Measurements from ENCODE around the gene CARD19. TPM values are rescaled to one million over a fixed set of nuclear protein-coding genes. Genes with fewer than 3 reads are reported as not detected.
"Not testable (repeated sequence)": the region's sequence is repeated elsewhere in the genome, so short reads cannot be mapped to it uniquely, and the experiment has no call there.

Gene CARD19
- polyA plus RNA-seq, 1 donor (not counting 4 experiments of a cell fraction or from before 2014, with no cell fraction given) = 36.7 TPM

- Histone ChIP-seq H3K9ac (ENCODE audit: control insufficient read depth, extremely low read depth, insufficient read depth, low read length) (no peak overlapping the region), H3K9me1 (ENCODE audit: control insufficient read depth, extremely low read depth, insufficient read depth, low read length) (no peaks in the 10 kb centered on the region), H3K27ac (ENCODE audit: control insufficient read depth, insufficient read depth, low read length) (no peak overlapping the region), H4K20me1 (ENCODE audit: control insufficient read depth, extremely low read depth, insufficient read depth, low read length) (no peaks in the 10 kb centered on the region), H3K4me1 (ENCODE audit: control insufficient read depth, extremely low read depth, insufficient read depth, low read length) (peaks cover 22% of the 10 kb centered on the region), H3K27me3 (ENCODE audit: control insufficient read depth, extremely low read depth, insufficient read depth, low read length) (no peaks in the 10 kb centered on the region), H3K4me3 (ENCODE audit: control insufficient read depth in 2 of 3, extremely low read depth in 1 of 3, insufficient read depth in 2 of 3, low read depth in 1 of 3, low read length in 3 of 3) (no peak overlapping the region), H3K4me2 (ENCODE audit: control insufficient read depth, extremely low read depth, insufficient read depth, low read depth, low read length) (no peak overlapping the region), H3K9me3 (ENCODE audit: control insufficient read depth, low read depth, low read length) (no peaks in the 10 kb centered on the region), H3K36me3 (ENCODE audit: control insufficient read depth in 2 of 2, extremely low read depth in 1 of 2, insufficient read depth in 2 of 2, low read length in 2 of 2) (no peaks in the 10 kb centered on the region), H3K79me2 (ENCODE audit: control insufficient read depth, insufficient read depth, low read length) (no peaks in the 10 kb centered on the region), H2AFZ (ENCODE audit: control insufficient read depth, low read length) (no peak overlapping the region)
- FAIRE-seq (no peak), DNase-seq (ENCODE audit: low read depth, low spot score) (no peak)
- TF ChIP-seq EZH2 (IDR thresholded peaks at IDR 0.05; ENCODE audit: low read length) = no peak
- TF ChIP-seq CTCF (optimal IDR thresholded peaks at IDR 0.05 in 1 of 3, IDR thresholded peaks at IDR 0.05 in 1 of 3, conservative IDR thresholded peaks at IDR 0.05 in 1 of 3; ENCODE audit: extremely low read depth in 1 of 3, insufficient read depth in 2 of 3, low read length in 3 of 3) = no peak
- dilution Hi-C loops (cut with MboI; ENCODE audit: extremely low pct_ligation_motif_present, low sequenced_read_pairs) = no loop called here
Observed at GRCh38 chr9:93141771-93142483, 45.9 kb downstream of the CARD19 start.

GRCh38 chr9:93143830-93144530, 48.0 kb downstream of the CARD19 start:
- Histone ChIP-seq H3K9me3 (ENCODE audit: control insufficient read depth, low read depth, low read length) (peaks cover 3% of the 10 kb centered on the region), H3K4me2 (ENCODE audit: control insufficient read depth, extremely low read depth, insufficient read depth, low read depth, low read length) (peak overlapping the region; percentile 44), H3K4me1 (ENCODE audit: control insufficient read depth, extremely low read depth, insufficient read depth, low read length) (peaks cover 22% of the 10 kb centered on the region), H3K27ac (ENCODE audit: control insufficient read depth, insufficient read depth, low read length) (no peak overlapping the region), H4K20me1 (ENCODE audit: control insufficient read depth, extremely low read depth, insufficient read depth, low read length) (no peaks in the 10 kb centered on the region), H3K36me3 (ENCODE audit: control insufficient read depth in 2 of 2, extremely low read depth in 1 of 2, insufficient read depth in 2 of 2, low read length in 2 of 2) (no peaks in the 10 kb centered on the region), H3K4me3 (ENCODE audit: control insufficient read depth in 2 of 3, extremely low read depth in 1 of 3, insufficient read depth in 2 of 3, low read depth in 1 of 3, low read length in 3 of 3) (no peak overlapping the region), H3K9ac (ENCODE audit: control insufficient read depth, extremely low read depth, insufficient read depth, low read length) (no peak overlapping the region), H3K9me1 (ENCODE audit: control insufficient read depth, extremely low read depth, insufficient read depth, low read length) (no peaks in the 10 kb centered on the region), H2AFZ (ENCODE audit: control insufficient read depth, low read length) (peak overlapping the region; percentile 92), H3K27me3 (ENCODE audit: control insufficient read depth, extremely low read depth, insufficient read depth, low read length) (no peaks in the 10 kb centered on the region), H3K79me2 (ENCODE audit: control insufficient read depth, insufficient read depth, low read length) (no peaks in the 10 kb centered on the region)
- dilution Hi-C loops (cut with MboI; ENCODE audit: extremely low pct_ligation_motif_present, low sequenced_read_pairs) = no loop called here
- TF ChIP-seq EZH2 (IDR thresholded peaks at IDR 0.05; ENCODE audit: low read length) (no peak), CTCF (optimal IDR thresholded peaks at IDR 0.05 in 1 of 3, IDR thresholded peaks at IDR 0.05 in 1 of 3, conservative IDR thresholded peaks at IDR 0.05 in 1 of 3; ENCODE audit: extremely low read depth in 1 of 3, insufficient read depth in 2 of 3, low read length in 3 of 3) (no peak)
- DNase-seq (ENCODE audit: low read depth, low spot score) = no peak
- peak; percentile 60 for FAIRE-seq

- peaks cover 15% of the 10 kb centered on the region for H3K4me1 ChIP-seq (ENCODE audit: control insufficient read depth, extremely low read depth, insufficient read depth, low read length)
- DNase-seq (ENCODE audit: low read depth, low spot score); H3K9ac ChIP-seq (ENCODE audit: control insufficient read depth, extremely low read depth, insufficient read depth, low read length); H3K4me2 ChIP-seq (ENCODE audit: control insufficient read depth, extremely low read depth, insufficient read depth, low read depth, low read length); H3K9me3 ChIP-seq (ENCODE audit: control insufficient read depth, low read depth, low read length); H3K4me3 ChIP-seq (ENCODE audit: control insufficient read depth in 2 of 3, extremely low read depth in 1 of 3, insufficient read depth in 2 of 3, low read depth in 1 of 3, low read length in 3 of 3); H3K79me2 ChIP-seq (ENCODE audit: control insufficient read depth, insufficient read depth, low read length); dilution Hi-C loops (cut with MboI; ENCODE audit: extremely low pct_ligation_motif_present, low sequenced_read_pairs); H4K20me1 ChIP-seq (ENCODE audit: control insufficient read depth, extremely low read depth, insufficient read depth, low read length); H3K36me3 ChIP-seq (ENCODE audit: control insufficient read depth in 2 of 2, extremely low read depth in 1 of 2, insufficient read depth in 2 of 2, low read length in 2 of 2); H3K27ac ChIP-seq (ENCODE audit: control insufficient read depth, insufficient read depth, low read length); H2AFZ ChIP-seq (ENCODE audit: control insufficient read depth, low read length); H3K27me3 ChIP-seq (ENCODE audit: control insufficient read depth, extremely low read depth, insufficient read depth, low read length); FAIRE-seq; H3K9me1 ChIP-seq (ENCODE audit: control insufficient read depth, extremely low read depth, insufficient read depth, low read length): not testable (repeated sequence)
Observed at GRCh38 chr9:93146696-93147095, 50.7 kb downstream of the CARD19 start.
